Bronchial epithelial cell (primary cell): Measurements from ENCODE around the gene CDK3. TPM values are rescaled to one million over a fixed set of nuclear protein-coding genes. Genes with fewer than 3 reads are reported as not detected.
A peak's percentile ranks its signal among the peaks of the same experiment; 100 is the strongest.

ENCODE experiments used
- DNase-seq: peaks from one replicate; pipeline ENCODE4 v3.0.0-alpha.2; 2010; ENCODE audit warnings: low read depth
- FAIRE-seq: peaks from 2 replicates; lab custom pipeline; 2011; peaks lifted over from hg19 to GRCh38; lab: Jason Lieb, UNC
- H3K27me3 ChIP-seq: 2 replicates; pipeline ENCODE4 v1.5.1; 2011; ENCODE audit warnings: low read length; ENCODE audit not compliant: control insufficient read depth, insufficient read depth
- H3K36me3 ChIP-seq: 2 replicates; pipeline ENCODE4 v1.5.1; 2011; ENCODE audit warnings: low read length; ENCODE audit not compliant: control insufficient read depth, insufficient read depth
- H3K4me3 ChIP-seq: 2 replicates; pipeline ENCODE4 v1.5.1; 2011; ENCODE audit warnings: mild to moderate bottlenecking, low read depth, low read length, control low read depth
- CTCF ChIP-seq: IDR thresholded peaks from 2 replicates; pipeline ENCODE4 v1.5.1; 2011; ENCODE audit warnings: mild to moderate bottlenecking, moderate library complexity, low read length, control low read depth, inconsistent platforms; ENCODE audit not compliant: insufficient read depth, severe bottlenecking
- total RNA-seq: library from RNA; depleted of rRNA; stranded (reverse); fragments of >200 nt; gene quantifications from 2 replicates; pipeline ENCODE4 v1.2.1, GENCODE V29; 2014

The CDK3 gene
- total RNA-seq, 1 donor from 2014 or later = 1.3 TPM

- FAIRE-seq = no peak
- DNase-seq = no peak
Observed at GRCh38 chr17:75998327-75998795, 2.3 kb upstream of the CDK3 start.

GRCh38 chr17:76000016-76000754 is 470 bp upstream of the CDK3 start:
- FAIRE-seq = no peak
- Histone ChIP-seq H3K36me3 (peaks cover 3% of the 10 kb centered on the region), H3K27me3 (no peaks in the 10 kb centered on the region), H3K4me3 (no peak overlapping the region)
- peak; percentile 26 for DNase-seq
- TF ChIP-seq CTCF = peak; percentile 89

More at GRCh38 chr17:75998327-75998795, 2.3 kb upstream of the CDK3 start:
- peaks cover 3% of the 10 kb centered on the region for H3K36me3 ChIP-seq
- no peak for TF ChIP-seq CTCF
- no peak overlapping the region for H3K4me3 ChIP-seq
- no peaks in the 10 kb centered on the region for H3K27me3 ChIP-seq

GRCh38 chr17:76002100-76002499 is 1.4 kb downstream of the CDK3 start:
- no peak overlapping the region for H3K4me3 ChIP-seq
- no peaks in the 10 kb centered on the region for H3K27me3 ChIP-seq
- no peak for DNase-seq
- no peak for TF ChIP-seq CTCF
- no peak for FAIRE-seq
- peaks cover 4% of the 10 kb centered on the region for H3K36me3 ChIP-seq

- TF ChIP-seq CTCF = no peak
- H3K4me3 ChIP-seq = no peak overlapping the region
- no peak for FAIRE-seq
- H3K36me3 ChIP-seq = peaks cover 5% of the 10 kb centered on the region
- no peak for DNase-seq
- no peaks in the 10 kb centered on the region for H3K27me3 ChIP-seq
Observed at GRCh38 chr17:76003915-76004314, 3.3 kb downstream of the CDK3 start.

GRCh38 chr17:76004750-76005262 is 4.2 kb downstream of the CDK3 start:
- FAIRE-seq (no peak), DNase-seq (no peak)
- Histone ChIP-seq H3K4me3 (no peak overlapping the region), H3K27me3 (no peaks in the 10 kb centered on the region), H3K36me3 (peaks cover 6% of the 10 kb centered on the region)
- no peak for TF ChIP-seq CTCF
